Prostate gland (tissue), 2 donors: ENCODE data around the gene WDR72. TPM values are rescaled to one million over a fixed set of nuclear protein-coding genes. Genes with fewer than 3 reads are reported as not detected.
"Not testable (repeated sequence)": the region's sequence is repeated elsewhere in the genome, so short reads cannot be mapped to it uniquely, and the experiment has no call there.

Source experiments
- DNase-seq: peaks from one replicate; pipeline ENCODE4 v3.0.0-alpha.2; 2019; ENCODE audit warnings: low spot score
- H3K27ac ChIP-seq, 2 donors: fragments of 200-600 bp; sonication (generic); 2 replicates each; pipeline ENCODE4 v1.5.1; 2017 to 2019
- H3K27me3 ChIP-seq: fragments of 200-600 bp; sonication (generic); replicated peaks from 2 replicates; pipeline ENCODE4 v1.5.1; 2019; ENCODE audit not compliant: insufficient read depth
- H3K36me3 ChIP-seq, 2 donors: fragments of 200-600 bp; sonication (generic); 1 replicate in 1 of 2; 2 replicates in 1 of 2; pipeline versions ENCODE4 v1.5.1 to v1.8.1; 2017 to 2019
- H3K4me1 ChIP-seq: fragments of 200-600 bp; sonication (generic); replicated peaks from 2 replicates; pipeline ENCODE4 v1.5.1; 2019
- H3K4me3 ChIP-seq, 2 donors: fragments of 200-600 bp; sonication (generic); 2 replicates each; pipeline ENCODE4 v1.5.1; 2017 to 2019
- H3K9me3 ChIP-seq: fragments of 200-600 bp; sonication (generic); 2 replicates; pipeline ENCODE4 v1.5.1; 2017
- CTCF ChIP-seq, 4 experiments: fragments of 200-600 bp in 2 of 4; fragments of 450-650 bp in 2 of 4; sonication (generic) in 2 of 4; IDR thresholded peaks; 1 replicate in 3 of 4; 2 replicates in 1 of 4; pipeline ENCODE4 v1.5.1; 2016 to 2019; ENCODE audit warnings: antibody characterized with exemption in 4 of 4, mild to moderate bottlenecking in 2 of 4, moderate library complexity in 2 of 4
- POLR2A ChIP-seq: fragments of 450-650 bp; IDR thresholded peaks from one replicate; pipeline ENCODE4 v1.6.1; 2016; ENCODE audit warnings: antibody characterized with exemption, mild to moderate bottlenecking
- POLR2AphosphoS5 ChIP-seq: sonication (generic); formaldehyde crosslinking; IDR thresholded peaks from one replicate; pipeline ENCODE4 v1.6.1; 2017; ENCODE audit warnings: antibody characterized with exemption
- WGBS: methylation state at CpG from one replicate; pipeline ENCODE4 v1.1.5; 2018; 5-methylcytosine and 5-hydroxymethylcytosine counted together
- intact Hi-C: fragments of 100-400 bp; cut with DNase I; formaldehyde crosslinking; loops from one replicate; pipeline ENCODE4 v1.14.2; 2022
- total RNA-seq, 2 donors: library from RNA; depleted of rRNA; stranded (reverse); fragments of >200 nt; gene quantifications; one replicate each; pipeline ENCODE4 v1.1.0, GENCODE V29; 2016

Gene WDR72
- total RNA-seq, 2 donors from 2014 or later, result 0.64 to 0.80 TPM

- no peaks in the 10 kb centered on the region for H3K9me3 ChIP-seq
- TF ChIP-seq POLR2AphosphoS5 (no peak), CTCF (IDR thresholded peaks at IDR 0.05) (no peak), POLR2A (no peak)
- no peaks in the 10 kb centered on the region for H3K27me3 ChIP-seq
- intact Hi-C loops, result no loop called here
- no peaks in the 10 kb centered on the region for H3K36me3 ChIP-seq
- H3K27ac ChIP-seq, result no peak overlapping the region
- DNase-seq, result no peak
- 48% methylated on average over 2 of the region's 2 CpGs for WGBS
- H3K4me3 ChIP-seq, result no peak overlapping the region
- H3K4me1 ChIP-seq, result no peaks in the 10 kb centered on the region
Observed at GRCh38 chr15:53789654-53790375, 30.4 kb upstream of the WDR72 start.

GRCh38 chr15:53786401-53786800 is 26.9 kb upstream of the WDR72 start:
- Histone ChIP-seq H3K27ac (no peak overlapping the region), H3K9me3 (no peaks in the 10 kb centered on the region), H3K4me3 (no peak overlapping the region), H3K36me3 (no peaks in the 10 kb centered on the region), H3K4me1 (no peaks in the 10 kb centered on the region), H3K27me3 (no peaks in the 10 kb centered on the region)
- no peak for DNase-seq
- WGBS, result 79% methylated on average over 2 of the region's 2 CpGs
- TF ChIP-seq POLR2AphosphoS5 (no peak), POLR2A (no peak), CTCF (IDR thresholded peaks at IDR 0.05) (no peak)
- intact Hi-C loops, result no loop called here

GRCh38 chr15:53785241-53785640 is 25.8 kb upstream of the WDR72 start:
- H3K4me1 ChIP-seq, intact Hi-C loops, H3K27me3 ChIP-seq, H3K36me3 ChIP-seq, H3K27ac ChIP-seq, H3K9me3 ChIP-seq, H3K4me3 ChIP-seq, DNase-seq: not testable (repeated sequence)
- WGBS, result 95% methylated on average over 2 of the region's 2 CpGs

- H3K27ac ChIP-seq, result no peak overlapping the region
- H3K4me3 ChIP-seq, result no peak overlapping the region
- no peak for DNase-seq
- no peaks in the 10 kb centered on the region for H3K36me3 ChIP-seq
- no peaks in the 10 kb centered on the region for H3K4me1 ChIP-seq
- H3K9me3 ChIP-seq, result no peaks in the 10 kb centered on the region
- intact Hi-C loops, result no loop called here
- TF ChIP-seq POLR2AphosphoS5 (no peak), CTCF (IDR thresholded peaks at IDR 0.05) (no peak), POLR2A (no peak)
- 92% methylated on average over 2 of the region's 2 CpGs for WGBS
- H3K27me3 ChIP-seq, result no peaks in the 10 kb centered on the region
Observed at GRCh38 chr15:53762916-53763315, 3.5 kb upstream of the WDR72 start.

- H3K27me3 ChIP-seq, result no peaks in the 10 kb centered on the region
- TF ChIP-seq POLR2A (no peak), POLR2AphosphoS5 (no peak), CTCF (IDR thresholded peaks at IDR 0.05) (no peak)
- no peak for DNase-seq
- no peaks in the 10 kb centered on the region for H3K4me1 ChIP-seq
- no peaks in the 10 kb centered on the region for H3K9me3 ChIP-seq
- H3K36me3 ChIP-seq, result no peaks in the 10 kb centered on the region
- WGBS, result 10% methylated on average over 7 of the region's 7 CpGs
- H3K27ac ChIP-seq, result no peak overlapping the region
- H3K4me3 ChIP-seq, result no peak overlapping the region
- intact Hi-C loops, result no loop called here
Observed at GRCh38 chr15:53758412-53758811, 1.1 kb downstream of the WDR72 start.
